Gastroesophageal sphincter (tissue), 4 donors: ENCODE data around the gene PSMB7. TPM values are rescaled to one million over a fixed set of nuclear protein-coding genes. Genes with fewer than 3 reads are reported as not detected.

ENCODE experiments used
- ATAC-seq: fragments of 150-250 bp; one replicate; pipeline ENCODE4 v1.9.1; 2016; ENCODE audit warnings: mild to moderate bottlenecking, moderate library complexity
- H3K27ac ChIP-seq, 4 donors: fragments of 200-600 bp; sonication (generic) in 3 of 4; 1 replicate in 3 of 4; 2 replicates in 1 of 4; pipeline ENCODE4 v1.5.1; 2016 to 2019
- H3K27me3 ChIP-seq: fragments of 200-600 bp; sonication (generic); one replicate; pipeline ENCODE4 v1.5.1; 2019
- H3K36me3 ChIP-seq, 2 donors: fragments of 200-600 bp; sonication (generic); one replicate each; pipeline ENCODE4 v1.5.1; 2019; ENCODE audit warnings: control low read depth in 1 of 2
- H3K4me1 ChIP-seq, 3 donors: fragments of 200-600 bp; sonication (generic); 1 replicate in 2 of 3; 2 replicates in 1 of 3; pipeline ENCODE4 v1.5.1; 2016 to 2019; ENCODE audit warnings: control low read depth in 2 of 3
- H3K4me3 ChIP-seq, 2 donors: fragments of 200-600 bp; sonication (generic); one replicate each; pipeline ENCODE4 v1.5.1; 2019; ENCODE audit warnings: mild to moderate bottlenecking in 1 of 2, moderate library complexity in 1 of 2
- H3K9me3 ChIP-seq, 3 donors: fragments of 200-600 bp; sonication (generic); one replicate each; pipeline ENCODE4 v1.5.1; 2017 to 2019; ENCODE audit warnings: control low read depth in 2 of 3
- EP300 ChIP-seq: sonication (generic); formaldehyde crosslinking; IDR thresholded peaks from one replicate; pipeline ENCODE4 v1.6.1; 2017; ENCODE audit warnings: antibody characterized with exemption, mild to moderate bottlenecking
- POLR2A ChIP-seq, 2 donors: fragments of 450-650 bp; IDR thresholded peaks; one replicate each; pipeline ENCODE4 v1.6.1; 2017; ENCODE audit warnings: antibody characterized with exemption in 2 of 2, mild to moderate bottlenecking in 2 of 2, moderate library complexity in 1 of 2
- POLR2AphosphoS5 ChIP-seq: sonication (generic); formaldehyde crosslinking; IDR thresholded peaks from one replicate; pipeline ENCODE4 v1.6.1; 2017; ENCODE audit warnings: antibody characterized with exemption
- WGBS, 2 donors: methylation state at CpG; one replicate each; pipeline ENCODE4 v1.1.5; 2018; ENCODE audit warnings: low coverage in 1 of 2; 5-methylcytosine and 5-hydroxymethylcytosine counted together
- total RNA-seq, 4 donors: library from RNA; depleted of rRNA; stranded (reverse); fragments of >200 nt; gene quantifications; one replicate each; pipeline ENCODE4 v1.1.0, GENCODE V29; 2016
- TF ChIP-seq, protein P1 (sequence below), 4 experiments: fragments of 200-600 bp in 2 of 4; fragments of 450-650 bp in 2 of 4; sonication (generic) in 1 of 4; IDR thresholded peaks; one replicate each; pipeline ENCODE4 v1.5.1; 2017 to 2019; ENCODE audit warnings: antibody characterized with exemption in 4 of 4, mild to moderate bottlenecking in 2 of 4, moderate library complexity in 2 of 4

The PSMB7 gene
- total RNA-seq, 4 donors from 2014 or later: 116 to 152 (median 144) TPM

DNA sequence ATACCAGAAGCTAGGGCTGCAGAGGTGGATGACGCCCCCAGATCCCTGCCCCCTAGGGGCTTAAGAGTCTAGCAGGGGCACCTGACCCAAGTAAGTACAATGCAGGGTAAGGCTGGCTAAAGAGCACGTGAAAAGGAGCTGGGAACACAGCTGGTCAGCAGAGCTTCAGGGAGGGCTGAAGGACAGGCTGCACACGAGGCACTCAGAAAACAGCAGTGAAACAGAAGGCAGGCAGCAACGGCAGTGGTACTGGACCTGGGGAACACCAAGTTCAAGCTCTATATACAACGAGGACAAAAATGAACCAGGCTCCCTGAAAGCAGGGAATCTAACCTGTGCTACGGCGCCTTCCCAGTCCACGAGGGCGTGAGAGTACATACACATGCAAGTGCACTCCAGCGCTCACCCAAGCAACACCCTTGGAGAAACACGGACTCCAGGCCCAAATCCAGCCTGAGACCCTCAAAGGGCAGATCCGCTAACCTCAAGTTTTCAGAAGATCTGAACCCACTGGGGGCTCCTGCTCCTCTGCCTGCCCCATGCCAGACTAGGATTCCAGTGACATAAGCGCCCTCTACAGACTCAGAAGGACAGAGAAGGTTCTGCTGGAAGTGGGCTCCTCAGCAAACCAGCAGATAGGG lies 57.4 kb downstream of the PSMB7 start:
- TF ChIP-seq EP300 (no peak), POLR2A (IDR thresholded peaks at IDR 0.05) (no peak), POLR2AphosphoS5 (no peak)
- TF ChIP-seq, protein P1, sequence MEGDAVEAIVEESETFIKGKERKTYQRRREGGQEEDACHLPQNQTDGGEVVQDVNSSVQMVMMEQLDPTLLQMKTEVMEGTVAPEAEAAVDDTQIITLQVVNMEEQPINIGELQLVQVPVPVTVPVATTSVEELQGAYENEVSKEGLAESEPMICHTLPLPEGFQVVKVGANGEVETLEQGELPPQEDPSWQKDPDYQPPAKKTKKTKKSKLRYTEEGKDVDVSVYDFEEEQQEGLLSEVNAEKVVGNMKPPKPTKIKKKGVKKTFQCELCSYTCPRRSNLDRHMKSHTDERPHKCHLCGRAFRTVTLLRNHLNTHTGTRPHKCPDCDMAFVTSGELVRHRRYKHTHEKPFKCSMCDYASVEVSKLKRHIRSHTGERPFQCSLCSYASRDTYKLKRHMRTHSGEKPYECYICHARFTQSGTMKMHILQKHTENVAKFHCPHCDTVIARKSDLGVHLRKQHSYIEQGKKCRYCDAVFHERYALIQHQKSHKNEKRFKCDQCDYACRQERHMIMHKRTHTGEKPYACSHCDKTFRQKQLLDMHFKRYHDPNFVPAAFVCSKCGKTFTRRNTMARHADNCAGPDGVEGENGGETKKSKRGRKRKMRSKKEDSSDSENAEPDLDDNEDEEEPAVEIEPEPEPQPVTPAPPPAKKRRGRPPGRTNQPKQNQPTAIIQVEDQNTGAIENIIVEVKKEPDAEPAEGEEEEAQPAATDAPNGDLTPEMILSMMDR (IDR thresholded peaks at IDR 0.05): no peak
- Histone ChIP-seq H3K27me3 (no peaks in the 10 kb centered on the region), H3K4me1 (peaks cover 0 to 29% (median 0%) of the 10 kb centered on the region in 3 donors), H3K4me3 (no peak overlapping the region), H3K36me3 (peaks cover 0 to 53% of the 10 kb centered on the region in 2 donors), H3K27ac (no peak overlapping the region), H3K9me3 (no peaks in the 10 kb centered on the region)
- 58% methylated on average over 6 of the region's 13 CpGs; no CpG with 5 or more reads in 1 of the 2 donors for WGBS, 2 donors
- ATAC-seq: no peak

DNA sequence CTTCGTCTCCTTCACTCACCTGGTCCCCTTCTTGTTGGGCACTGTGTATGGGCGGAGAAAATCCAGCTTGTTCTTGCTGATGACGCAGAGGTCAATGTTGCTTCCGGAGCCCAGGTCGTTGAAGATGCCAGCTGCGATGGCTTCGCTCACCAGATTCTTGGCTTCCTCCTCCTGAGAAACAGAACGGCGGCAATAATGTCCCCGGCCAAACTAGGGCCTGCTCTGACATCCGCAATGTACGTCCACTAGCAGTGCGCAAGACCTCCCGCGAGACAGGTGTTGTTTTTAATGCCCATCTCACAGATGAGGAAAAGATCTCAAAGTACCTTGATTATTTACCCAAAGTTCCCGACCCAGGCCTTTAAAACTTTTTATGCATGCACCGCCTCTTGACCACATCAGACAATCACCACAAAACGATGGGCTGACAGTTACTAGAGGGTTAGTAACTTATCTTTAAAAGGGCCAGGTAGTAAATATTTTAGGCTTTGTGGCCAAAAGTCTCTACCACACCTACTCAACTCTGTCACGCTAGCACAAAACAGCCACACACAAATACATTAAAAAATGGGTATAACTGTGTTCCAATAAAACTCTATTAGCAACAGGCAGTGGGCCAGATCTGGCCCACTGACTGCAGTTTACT lies 58.4 kb downstream of the PSMB7 start:
- H3K36me3 ChIP-seq: peaks cover 0 to 63% of the 10 kb centered on the region in 2 donors
- peaks cover 0 to 29% (median 0%) of the 10 kb centered on the region in 3 donors for H3K4me1 ChIP-seq
- H3K27me3 ChIP-seq: no peaks in the 10 kb centered on the region
- no peaks in the 10 kb centered on the region for H3K9me3 ChIP-seq
- ATAC-seq: no peak
- no peak overlapping the region for H3K27ac ChIP-seq
- no peak overlapping the region for H3K4me3 ChIP-seq
- WGBS, 2 donors: 94 to 95% methylated on average over 7 of the region's 19 CpGs
- TF ChIP-seq POLR2AphosphoS5 (no peak), POLR2A (IDR thresholded peaks at IDR 0.05) (no peak), EP300 (no peak)
- TF ChIP-seq, protein P1 (IDR thresholded peaks at IDR 0.05): no peak

DNA sequence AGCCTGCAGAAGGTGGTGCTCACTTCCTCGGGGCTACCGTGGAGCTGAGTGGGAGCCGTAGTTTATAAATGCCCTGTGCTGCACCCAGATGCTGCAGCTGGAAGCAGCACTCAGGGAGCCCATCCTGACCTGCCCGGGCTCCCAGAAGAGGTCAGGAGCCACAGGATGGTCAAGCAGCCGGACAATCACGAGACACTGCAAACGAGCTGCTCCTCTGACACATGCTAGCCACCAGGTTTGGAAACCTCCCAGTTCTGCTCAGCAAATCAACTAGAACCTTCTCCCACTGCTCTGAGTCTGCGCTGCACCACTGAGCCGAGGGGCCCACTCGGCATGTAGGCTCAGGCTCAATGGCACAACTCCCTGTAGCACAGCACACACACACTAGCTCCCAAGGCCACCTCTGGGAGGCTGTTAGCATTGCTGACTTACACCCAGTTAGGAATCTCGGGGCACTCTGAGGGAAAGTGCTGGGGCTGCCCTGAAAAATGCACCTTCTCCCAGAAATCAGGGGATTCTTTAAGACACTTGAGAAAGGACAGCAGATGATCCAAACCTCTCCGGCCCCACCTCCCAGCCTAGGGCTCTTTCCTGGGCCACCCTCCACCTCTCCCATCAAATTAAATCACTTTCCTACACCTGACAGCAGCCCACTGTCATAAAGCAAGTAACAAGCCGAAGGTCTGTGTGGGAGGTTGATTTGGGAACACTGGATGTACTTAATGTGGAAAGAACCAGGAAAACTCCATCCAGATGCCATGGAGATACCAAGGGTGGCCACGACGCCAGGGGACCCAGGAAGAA lies 59.1 kb downstream of the PSMB7 start:
- H3K27me3 ChIP-seq: no peaks in the 10 kb centered on the region
- peaks cover 0 to 70% of the 10 kb centered on the region in 2 donors for H3K36me3 ChIP-seq
- TF ChIP-seq POLR2AphosphoS5 (no peak), EP300 (no peak), POLR2A (IDR thresholded peaks at IDR 0.05) (no peak)
- TF ChIP-seq, protein P1 (IDR thresholded peaks at IDR 0.05): no peak
- H3K9me3 ChIP-seq: no peaks in the 10 kb centered on the region
- WGBS, 2 donors: 87% methylated on average over 8 of the region's 15 CpGs; no CpG with 5 or more reads in 1 of the 2 donors
- peaks cover 0 to 29% (median 0%) of the 10 kb centered on the region in 3 donors for H3K4me1 ChIP-seq
- H3K4me3 ChIP-seq: no peak overlapping the region
- no peak for ATAC-seq
- no peak overlapping the region for H3K27ac ChIP-seq

DNA sequence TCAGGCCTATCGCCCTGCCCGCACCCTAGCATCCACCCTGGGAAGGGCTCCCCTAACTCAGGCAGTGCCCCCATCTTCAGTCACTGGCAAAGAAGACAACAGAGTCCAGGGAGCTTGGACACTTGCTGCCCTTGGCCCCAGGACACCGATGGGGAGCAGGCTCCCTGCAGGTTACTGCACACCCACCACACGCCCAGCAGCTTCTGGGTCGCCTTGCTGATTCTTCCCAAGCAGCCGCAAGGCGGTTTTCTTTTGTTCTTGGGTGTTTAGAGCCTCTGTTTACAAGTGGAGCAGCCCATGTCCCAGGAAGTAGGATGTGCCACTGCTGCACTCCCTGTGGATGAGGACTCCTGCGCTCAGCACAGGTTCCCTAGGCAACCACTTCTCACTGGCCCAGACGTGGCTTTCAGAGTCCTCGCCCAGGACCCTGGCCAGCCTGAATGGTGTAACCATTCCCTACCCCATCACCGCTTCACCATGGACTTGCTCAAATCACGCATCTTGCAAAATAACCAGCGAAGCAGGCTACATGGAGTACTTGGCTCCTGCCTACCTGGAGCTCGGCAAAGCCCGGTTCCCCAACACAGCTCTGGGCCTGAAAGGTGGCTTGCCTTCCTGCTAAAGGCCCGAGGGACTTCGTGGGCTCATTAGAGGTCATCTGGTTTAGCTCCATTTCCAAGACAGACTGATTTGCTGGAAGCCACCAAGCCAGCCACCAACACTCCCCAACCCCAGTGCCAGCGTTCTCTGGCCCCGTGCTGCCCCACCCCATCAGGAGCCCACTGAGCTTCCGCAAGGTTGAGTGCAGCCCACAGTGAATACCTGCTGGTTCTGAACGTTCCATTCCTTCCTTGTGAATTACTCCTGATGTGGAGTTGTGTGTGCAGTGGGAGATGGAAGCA lies 60.0 kb downstream of the PSMB7 start:
- no peak for TF ChIP-seq POLR2A (IDR thresholded peaks at IDR 0.05)
- TF ChIP-seq, protein P1 (IDR thresholded peaks at IDR 0.05): no peak
- TF ChIP-seq EP300: no peak
- TF ChIP-seq POLR2AphosphoS5: no peak
- peaks cover 0 to 29% (median 0%) of the 10 kb centered on the region in 3 donors for H3K4me1 ChIP-seq
- H3K9me3 ChIP-seq: no peaks in the 10 kb centered on the region
- peaks cover 0 to 76% of the 10 kb centered on the region in 2 donors for H3K36me3 ChIP-seq
- ATAC-seq: no peak
- H3K27ac ChIP-seq: no peak overlapping the region
- no peaks in the 10 kb centered on the region for H3K27me3 ChIP-seq
- H3K4me3 ChIP-seq: no peak overlapping the region
- 100% methylated on average over 4 of the region's 21 CpGs; no CpG with 5 or more reads in 1 of the 2 donors for whole genome bisulfite sequencing, 2 donors
